Kidney (tissue), 14 donors: Measurements from ENCODE around the gene PCDH15. TPM values are rescaled to one million over a fixed set of nuclear protein-coding genes. Genes with fewer than 3 reads are reported as not detected.

Source experiments
- DNase-seq, 5 donors: peaks; one replicate each; pipeline ENCODE4 v3.0.0-alpha.2; 2013 to 2020
- FAIRE-seq: peaks from 2 replicates; lab custom pipeline; 2012; peaks lifted over from hg19 to GRCh38; lab: Jason Lieb, UNC
- H3K27ac ChIP-seq, 2 donors: one replicate each; pipeline ENCODE4 v1.7.0; 2013; ENCODE audit warnings: low read depth in 2 of 2, low read length in 2 of 2, inconsistent platforms in 1 of 2
- H3K27me3 ChIP-seq: one replicate; pipeline ENCODE4 v1.7.1; 2013; ENCODE audit warnings: low read length, inconsistent platforms; ENCODE audit not compliant: control insufficient read depth, insufficient read depth
- H3K36me3 ChIP-seq, 3 donors: one replicate each; pipeline versions ENCODE4 v1.7.0 to v1.7.1; 2013; ENCODE audit warnings: low read length in 3 of 3, control low read depth in 1 of 3, inconsistent platforms in 1 of 3; ENCODE audit not compliant: insufficient read depth in 3 of 3, control insufficient read depth in 2 of 3
- H3K4me1 ChIP-seq, 3 donors: one replicate each; pipeline versions ENCODE4 v1.7.0 to v1.7.1; 2013; ENCODE audit warnings: low read length in 3 of 3, inconsistent platforms in 1 of 3, low read depth in 1 of 3; ENCODE audit not compliant: control insufficient read depth in 2 of 3, insufficient read depth in 2 of 3
- H3K4me3 ChIP-seq, 3 donors: one replicate each; pipeline versions ENCODE4 v1.7.0 to v1.8.1; 2013; ENCODE audit warnings: low read length in 3 of 3, control low read depth in 1 of 3, inconsistent platforms in 1 of 3
- H3K9ac ChIP-seq, 3 donors: one replicate each; pipeline versions ENCODE4 v1.7.0 to v1.7.1; 2013; ENCODE audit warnings: low read length in 3 of 3, control low read depth in 1 of 3, inconsistent platforms in 1 of 3
- H3K9me3 ChIP-seq, 3 donors: one replicate each; pipeline versions ENCODE4 v1.7.0 to v1.7.1; 2013; ENCODE audit warnings: low read length in 3 of 3, control low read depth in 1 of 3, inconsistent platforms in 1 of 3; ENCODE audit not compliant: control insufficient read depth in 2 of 3, insufficient read depth in 1 of 3
- intact Hi-C: fragments of 100-400 bp; cut with DNase I; formaldehyde crosslinking; loops from one replicate; pipeline ENCODE4 v1.11.1; 2022
- polyA plus RNA-seq: library from polyadenylated mRNA; stranded (reverse); fragments of 350-450 nt; fragmentation: Illumina TruSeq; extraction: RNeasy Lipid Tissue Mini Kit (QIAGEN cat#74804); gene quantifications from one replicate; pipeline ENCODE4 v1.2.3, GENCODE V29; 2014; ENCODE audit warnings: low read depth, low replicate concordance; ENCODE audit not compliant: insufficient read depth
- total RNA-seq: library from RNA; stranded (reverse); fragmentation: NEBNext Ultra II Directional; extraction: Animal tissue kit (Norgen Biotek cat#: 25700); gene quantifications from one replicate; pipeline ENCODE4 v1.2.1, GENCODE V29; 2021
- TF ChIP-seq, protein P1 (sequence below): IDR thresholded peaks from 3 replicates; pipeline ENCODE4 v1.5.1; 2012; ENCODE audit warnings: mild to moderate bottlenecking, moderate library complexity, borderline replicate concordance; ENCODE audit not compliant: insufficient read depth; ENCODE audit errors: extremely low read depth
- donor health status: control.
- donor health status: control.
- donor health status: control.
- donor health status: control.
- donor health status: control.
- donor health status: DM: yes; HTN: yes; CAD: no.
- donor health status: Normal renal cell carcinoma (clear cell type).

PCDH15 gene
- total and polyA plus RNA-seq, 2 donors from 2014 or later = 1.5 TPM; not detected in 1

DNA sequence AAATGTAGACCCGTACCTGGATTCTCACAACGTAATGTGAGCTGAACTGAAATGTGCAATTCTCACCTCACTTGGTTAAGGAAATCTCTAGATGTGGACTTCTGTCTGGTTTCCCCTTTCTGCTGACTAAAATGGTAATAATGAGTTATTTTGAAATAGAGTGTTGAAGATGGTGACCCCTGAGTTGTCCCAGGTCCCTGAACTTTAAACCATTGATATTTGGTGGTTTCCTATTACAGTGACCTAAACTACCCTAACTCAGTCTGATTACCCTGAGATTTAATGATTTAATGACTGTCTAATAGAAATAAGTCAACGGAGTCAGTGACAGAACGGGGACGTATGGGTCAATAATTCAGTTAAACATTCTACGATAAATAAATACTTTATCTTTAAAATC, 845.9 kb downstream of the PCDH15 start:
- FAIRE-seq (no peak), DNase-seq (no peak)
- Histone ChIP-seq H3K4me1 (no peaks in the 10 kb centered on the region), H3K36me3 (no peaks in the 10 kb centered on the region), H3K9ac (no peak overlapping the region), H3K27ac (no peak overlapping the region), H3K4me3 (no peak overlapping the region), H3K9me3 (no peaks in the 10 kb centered on the region), H3K27me3 (no peaks in the 10 kb centered on the region)
- intact Hi-C loops = no loop called here
- TF ChIP-seq, protein P1, sequence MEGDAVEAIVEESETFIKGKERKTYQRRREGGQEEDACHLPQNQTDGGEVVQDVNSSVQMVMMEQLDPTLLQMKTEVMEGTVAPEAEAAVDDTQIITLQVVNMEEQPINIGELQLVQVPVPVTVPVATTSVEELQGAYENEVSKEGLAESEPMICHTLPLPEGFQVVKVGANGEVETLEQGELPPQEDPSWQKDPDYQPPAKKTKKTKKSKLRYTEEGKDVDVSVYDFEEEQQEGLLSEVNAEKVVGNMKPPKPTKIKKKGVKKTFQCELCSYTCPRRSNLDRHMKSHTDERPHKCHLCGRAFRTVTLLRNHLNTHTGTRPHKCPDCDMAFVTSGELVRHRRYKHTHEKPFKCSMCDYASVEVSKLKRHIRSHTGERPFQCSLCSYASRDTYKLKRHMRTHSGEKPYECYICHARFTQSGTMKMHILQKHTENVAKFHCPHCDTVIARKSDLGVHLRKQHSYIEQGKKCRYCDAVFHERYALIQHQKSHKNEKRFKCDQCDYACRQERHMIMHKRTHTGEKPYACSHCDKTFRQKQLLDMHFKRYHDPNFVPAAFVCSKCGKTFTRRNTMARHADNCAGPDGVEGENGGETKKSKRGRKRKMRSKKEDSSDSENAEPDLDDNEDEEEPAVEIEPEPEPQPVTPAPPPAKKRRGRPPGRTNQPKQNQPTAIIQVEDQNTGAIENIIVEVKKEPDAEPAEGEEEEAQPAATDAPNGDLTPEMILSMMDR = no peak

DNA sequence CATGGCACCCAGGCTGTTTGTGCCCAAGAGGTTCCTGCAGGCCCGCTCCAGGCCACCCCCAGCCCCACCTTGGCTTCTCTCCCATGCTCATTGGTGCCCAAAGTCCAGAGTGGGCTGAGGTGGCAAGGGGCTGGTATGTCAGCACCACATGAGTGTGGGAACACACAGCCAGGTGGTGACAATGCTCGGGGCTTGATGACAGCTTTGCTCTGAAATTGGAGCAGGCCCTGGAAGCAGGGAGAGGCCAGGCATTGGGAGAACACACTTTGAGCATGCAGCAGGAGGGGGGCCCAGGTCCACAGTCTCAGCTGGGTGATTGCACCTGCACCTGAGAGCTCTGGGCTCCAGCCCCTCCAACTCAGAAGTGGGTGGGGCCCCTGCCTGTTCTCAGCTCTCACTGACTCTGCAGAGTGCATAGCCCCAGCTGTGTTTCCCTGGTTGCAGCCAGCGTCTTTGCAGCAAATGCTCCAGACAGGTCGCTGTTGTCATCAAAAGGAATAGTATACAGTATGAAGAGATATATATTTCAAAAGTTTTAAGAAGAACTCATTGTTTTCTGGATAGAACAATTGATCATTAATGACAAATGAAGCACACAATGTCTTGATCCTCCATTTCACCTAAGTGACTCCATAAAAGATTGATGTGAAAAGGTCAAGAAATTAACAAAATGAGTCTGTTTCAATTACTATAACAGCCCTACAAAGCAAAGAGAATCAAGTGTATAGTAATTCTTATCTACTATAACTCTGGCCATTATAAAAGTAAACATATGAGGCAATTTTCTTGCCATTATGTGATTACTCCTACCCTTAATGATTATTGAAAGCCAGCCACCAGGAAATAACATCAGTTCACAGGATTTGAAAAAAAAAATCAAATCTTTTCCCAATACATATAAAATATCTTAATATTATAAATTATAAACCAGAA, 848.1 kb downstream of the PCDH15 start:
- Histone ChIP-seq H3K9me3 (no peaks in the 10 kb centered on the region), H3K36me3 (no peaks in the 10 kb centered on the region), H3K4me1 (no peaks in the 10 kb centered on the region), H3K27me3 (no peaks in the 10 kb centered on the region), H3K4me3 (no peak overlapping the region), H3K9ac (no peak overlapping the region), H3K27ac (no peak overlapping the region)
- no peak for FAIRE-seq
- TF ChIP-seq, protein P1 = no peak
- intact Hi-C loops = no loop called here
- peak in 1 of 5 donors; percentile 63 for DNase-seq

DNA sequence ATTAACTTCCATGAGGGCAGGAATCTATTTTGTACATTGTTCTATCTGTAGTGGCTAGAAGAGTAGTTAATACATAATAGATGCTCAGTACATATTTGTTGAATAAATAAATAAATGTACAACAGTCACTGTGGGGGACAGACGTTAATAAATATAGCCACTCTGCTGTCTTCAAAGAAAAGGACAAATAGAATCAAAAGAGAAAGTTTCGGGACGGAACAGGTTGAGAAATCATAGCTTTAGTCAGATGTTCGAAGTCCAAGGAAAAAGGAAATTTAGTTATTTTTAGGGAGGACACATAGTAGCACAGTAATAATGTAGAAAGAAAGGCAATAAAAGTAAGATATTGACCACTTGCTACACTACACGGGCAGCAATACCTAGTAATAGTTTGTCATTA, 861.4 kb downstream of the PCDH15 start:
- TF ChIP-seq, protein P1 = no peak
- Histone ChIP-seq H3K27ac (no peak overlapping the region), H3K27me3 (no peaks in the 10 kb centered on the region), H3K4me1 (no peaks in the 10 kb centered on the region), H3K9me3 (no peaks in the 10 kb centered on the region), H3K9ac (no peak overlapping the region), H3K4me3 (no peak overlapping the region), H3K36me3 (no peaks in the 10 kb centered on the region)
- intact Hi-C loops = no loop called here
- DNase-seq = no peak
- FAIRE-seq = no peak
